ENCODE results near the gene F2R. TPM values are rescaled to one million over a fixed set of nuclear protein-coding genes. Genes with fewer than 3 reads are reported as not detected.

The F2R gene
- total and polyA plus RNA-seq, 2 of the 8 experiments (the other 6 are each of a cell fraction or from before 2014, with no cell fraction given), result 23.8 to 29.1 TPM

DNA sequence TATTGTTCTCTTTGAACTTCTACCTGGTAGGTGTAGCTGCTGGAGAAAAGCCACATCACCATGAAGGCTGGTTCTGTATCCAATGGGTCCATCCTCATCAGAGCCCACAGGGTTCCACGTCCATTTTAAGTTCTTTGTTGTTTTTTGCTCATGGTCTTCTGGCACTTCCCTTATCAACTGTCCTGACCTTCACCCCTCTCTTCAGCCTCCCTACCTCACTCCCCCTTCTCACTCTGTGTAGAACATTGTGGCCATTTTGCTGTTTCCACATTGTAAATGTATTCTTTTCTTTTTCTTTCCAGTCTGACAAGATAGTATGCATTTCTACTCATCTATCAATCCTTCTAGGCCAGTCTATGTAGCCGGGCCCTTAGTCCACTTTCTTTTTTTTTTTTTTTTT lies 48.4 kb upstream of the F2R start:
- Histone ChIP-seq H3K18ac (ENCODE audit: extremely low read depth, low read length) (no peak overlapping the region), H3K23me2 (ENCODE audit: low read depth, low read length) (no peaks in the 10 kb centered on the region), H3K4ac (replicated peaks; ENCODE audit: insufficient read length, low read depth, low read length) (no peak overlapping the region), H3K27ac (ENCODE audit: low read depth, low read length) (no peak overlapping the region), H3K36me3 (ENCODE audit: control insufficient read depth in 2 of 4, insufficient read depth in 4 of 4, low read length in 3 of 4) (peaks cover 0 to 4% (median 0%) of the 10 kb centered on the region in 4 experiments; a peak in 1 of 8 replicates), H3K23ac (ENCODE audit: insufficient read length) (no peak overlapping the region), H3K79me1 (ENCODE audit: low read depth, low read length) (no peaks in the 10 kb centered on the region), H3K4me3 (ENCODE audit: extremely low read depth in 1 of 4, insufficient read depth in 2 of 4, low read depth in 3 of 4, low read length in 4 of 4) (no peak overlapping the region), H3K9me3 (ENCODE audit: insufficient read depth in 2 of 2, low read depth in 1 of 2, low read length in 1 of 2) (no peaks in the 10 kb centered on the region), H2AFZ (ENCODE audit: low read length) (no peak overlapping the region), H3K79me2 (ENCODE audit: control insufficient read depth in 1 of 2, insufficient read depth in 2 of 2, low read length in 2 of 2) (no peaks in the 10 kb centered on the region), H3K9ac (replicated peaks in 1 of 4; ENCODE audit: extremely low read depth in 1 of 4, low read depth in 3 of 4, low read length in 3 of 4) (no peak overlapping the region), H3K14ac (ENCODE audit: insufficient read length) (no peak overlapping the region), H2BK120ac (replicated peaks; ENCODE audit: low read depth, low read length) (no peak overlapping the region), H2BK5ac (ENCODE audit: low read depth, low read length) (no peak overlapping the region), H4K5ac (ENCODE audit: insufficient read length, low read depth, low read length) (no peak overlapping the region), H4K20me1 (replicated peaks in 1 of 2; ENCODE audit: control insufficient read depth in 1 of 2, insufficient read depth in 2 of 2, low read length in 2 of 2) (peaks cover 0 to 3% of the 10 kb centered on the region in 2 experiments), H4K91ac (replicated peaks; ENCODE audit: insufficient read length, low read length) (no peak overlapping the region), H4K8ac (ENCODE audit: extremely low read depth, insufficient read depth, low read length) (no peak overlapping the region), H3K56ac (replicated peaks; ENCODE audit: insufficient read length, low read depth, low read length) (no peak overlapping the region), H2BK15ac (ENCODE audit: low read length) (no peak overlapping the region), H2BK12ac (ENCODE audit: low read depth, low read length) (no peak overlapping the region), H2BK20ac (ENCODE audit: low read length) (no peak overlapping the region), H3K4me2 (ENCODE audit: insufficient read depth in 1 of 2, low read depth in 2 of 2, low read length in 2 of 2) (no peak overlapping the region), H3K27me3 (replicated peaks in 1 of 4; ENCODE audit: control insufficient read depth in 3 of 4, extremely low read depth in 1 of 4, insufficient read depth in 3 of 4, low read length in 3 of 4) (no peaks in the 10 kb centered on the region), H2AK5ac (ENCODE audit: low read depth, low read length) (no peak overlapping the region), H3K4me1 (replicated peaks in 1 of 4; ENCODE audit: control insufficient read depth in 3 of 4, insufficient read depth in 4 of 4, low read length in 3 of 4) (no peaks in the 10 kb centered on the region)
- POLR2A ChIA-PET (ENCODE audit: partially characterized antibody), result no interaction called here
- peak; percentile 13 for FAIRE-seq
- WGBS, 2 experiments (ENCODE audit: extremely low coverage in 1 of 2, insufficient coverage in 1 of 2, insufficient read length in 1 of 2, insufficient replicate concordance in 2 of 2, low coverage in 1 of 2, low lambda C conversion rate in 2 of 2, missing lambda C conversion rate in 1 of 2), result 83% methylated on average over 1 of the region's 2 CpGs; no CpG with 5 or more reads in 1 of the 2 experiments
- CTCF ChIA-PET (ENCODE audit: partially characterized antibody), result no interaction called here
- no peak for DNase-seq (ENCODE audit: low read depth in 1 of 2, low spot score in 2 of 2)
- no peak for TF ChIP-seq RBBP5 (IDR thresholded peaks at IDR 0.05; ENCODE audit: borderline replicate concordance, low read depth, low read length)
- TF ChIP-seq CBX5 (IDR thresholded peaks at IDR 0.05; ENCODE audit: low read depth, low read length), result no peak
- no peak for TF ChIP-seq TAF7 (optimal IDR thresholded peaks at IDR 0.05; ENCODE audit: borderline replicate concordance, low read depth, low read length)
- no peak for TF ChIP-seq RFX5 (IDR thresholded peaks at IDR 0.05; ENCODE audit: borderline replicate concordance, low read depth, low read length)
- TF ChIP-seq YY1 (IDR thresholded peaks at IDR 0.05; ENCODE audit: low read depth, low read length), result no peak
- TF ChIP-seq PHF8 (conservative IDR thresholded peaks at IDR 0.05; ENCODE audit: low read depth, low read length), result no peak
- no peak for TF ChIP-seq RAD21 (IDR thresholded peaks at IDR 0.05 in 1 of 2, conservative IDR thresholded peaks at IDR 0.05 in 1 of 2; ENCODE audit: low read depth in 2 of 2, low read length in 2 of 2)
- TF ChIP-seq EGR1 (IDR thresholded peaks at IDR 0.05; ENCODE audit: borderline replicate concordance, low read depth, low read length), result no peak
- no peak for TF ChIP-seq KDM5A (IDR thresholded peaks at IDR 0.05; ENCODE audit: low read length)
- TF ChIP-seq JUN (IDR thresholded peaks at IDR 0.05; ENCODE audit: low read depth, low read length), result no peak
- no peak for TF ChIP-seq HDAC6 (IDR thresholded peaks at IDR 0.05; ENCODE audit: low read depth, low read length)
- no peak for TF ChIP-seq CEBPB (IDR thresholded peaks at IDR 0.05; ENCODE audit: low read depth, low read length)
- TF ChIP-seq GTF2F1 (IDR thresholded peaks at IDR 0.05; ENCODE audit: borderline replicate concordance, low read depth, low read length), result no peak
- TF ChIP-seq RNF2 (IDR thresholded peaks at IDR 0.05; ENCODE audit: borderline replicate concordance, low read depth, low read length, missing control alignments, poor library complexity, severe bottlenecking), result no peak

All from H1 (cell line).